Heart left ventricle (tissue), 16 donors: ENCODE measurements around the gene PALD1. TPM values are rescaled to one million over a fixed set of nuclear protein-coding genes. Genes with fewer than 3 reads are reported as not detected.

Experiments used
- ATAC-seq, 4 donors: fragments of 200-7000 bp; cut with Tn5 transposase; one replicate each; pipeline ENCODE4 v1.9.1; 2020 to 2022; ENCODE audit warnings: moderate library complexity in 4 of 4, mild to moderate bottlenecking in 3 of 4, moderate number of reproducible peaks in 1 of 4
- DNase-seq, 5 donors: peaks; one replicate each; pipeline ENCODE4 v3.0.0-alpha.2; 2020
- H3K27ac ChIP-seq, 12 donors: fragments of 200-600 bp; sonication (generic) in 4 of 12; one replicate each; pipeline versions ENCODE4 v1.5.0 to v1.8.0; 2016 to 2022; ENCODE audit warnings: mild to moderate bottlenecking in 2 of 12
- H3K27me3 ChIP-seq, 9 donors: fragments of 200-600 bp; sonication (generic) in 2 of 9; one replicate each; pipeline versions ENCODE4 v1.5.1 to v1.8.0; 2016 to 2022; ENCODE audit warnings: mild to moderate bottlenecking in 3 of 9
- H3K36me3 ChIP-seq, 9 donors: fragments of 200-600 bp; sonication (generic) in 2 of 9; one replicate each; pipeline versions ENCODE4 v1.5.0 to v1.8.0; 2018 to 2022; ENCODE audit warnings: mild to moderate bottlenecking in 2 of 9
- H3K4me1 ChIP-seq, 12 donors: fragments of 200-600 bp; sonication (generic) in 4 of 12; one replicate each; pipeline versions ENCODE4 v1.5.0 to v1.8.0; 2016 to 2022; ENCODE audit warnings: mild to moderate bottlenecking in 3 of 12
- H3K4me3 ChIP-seq, 12 donors: fragments of 200-600 bp; sonication (generic) in 4 of 12; one replicate each; pipeline versions ENCODE4 v1.5.0 to v1.8.0; 2017 to 2022; ENCODE audit warnings: mild to moderate bottlenecking in 9 of 12, moderate library complexity in 4 of 12
- H3K9me3 ChIP-seq, 12 donors: fragments of 200-600 bp; sonication (generic) in 4 of 12; one replicate each; pipeline versions ENCODE4 v1.5.0 to v1.8.0; 2016 to 2022; ENCODE audit warnings: mild to moderate bottlenecking in 1 of 12
- POLR2A ChIP-seq, 2 donors: fragments of 450-650 bp; IDR thresholded peaks; one replicate each; pipeline ENCODE4 v1.6.1; 2017; ENCODE audit warnings: antibody characterized with exemption in 2 of 2, mild to moderate bottlenecking in 2 of 2, moderate library complexity in 2 of 2
- WGBS, 4 donors: extraction: QIAGEN DNeasy Blood & Tissue Kit in 2 of 4; methylation state at CpG; one replicate each; pipeline versions ENCODE4 v1.1.5 to v1.1.7; 2013 to 2018; 5-methylcytosine and 5-hydroxymethylcytosine counted together
- intact Hi-C, 10 donors: fragments of 100-400 bp; cut with DNase I; formaldehyde crosslinking; loops; one replicate each; pipeline versions ENCODE4 v1.11.1 to v1.14.2; 2022
- polyA plus RNA-seq, 2 donors: library from polyadenylated mRNA; stranded (reverse); fragments of 200-250 nt; gene quantifications; one replicate each; pipeline ENCODE4 v1.2.3, GENCODE V29; 2013
- total RNA-seq, 9 donors: library from RNA; depleted of rRNA in 2 of 9; stranded (reverse); fragments of >200 nt in 2 of 9; fragmentation: NEBNext Ultra II Directional in 3 of 9; extraction: Animal tissue kit (Norgen Biotek cat#: 25700) in 3 of 9; gene quantifications; one replicate each; pipeline versions ENCODE4 v1.1.0 to v1.2.4, GENCODE V29; 2016 to 2023
- TF ChIP-seq, protein P1 (sequence below), 12 donors: fragments of 200-600 bp; sonication (generic) in 4 of 12; IDR thresholded peaks; one replicate each; pipeline versions ENCODE4 v1.5.0 to v1.8.0; 2018 to 2022; ENCODE audit warnings: antibody characterized with exemption in 12 of 12, mild to moderate bottlenecking in 5 of 12
- donor health status: ischemic (EF 13 %, LVEDD 7.1; RV severe dilation, severe dysfunction).
- donor health status: healthy with polysubstance abuse.
- donor health status: DM: no; HTN: yes; CAD: no.
- donor health status: DM: no; HTN: no; CAD: no.
- donor health status: ischemic (EF 25% LVEDD 6.9; RV normal size, moderate dysfunction).
- donor health status: ischemic (EF 25% LVEDD 5.7; RV mildly dilated, moderate dysfunction).
- donor health status: healthy.
- donor health status: DM: yes; HTN: yes; CAD: no.
- donor health status: ischemic (EF 35%, LVEDD 5.7; RV mildly dilated, moderate dysfunction).
- donor health status: nonischemic (EF 11% LVEDD 7.7; RV severe dilation, severe dysfunction).
- donor health status: DM: yes; HTN: yes; CAD: no.
- donor health status: PGD.
- donor health status: ischemic (EF 29% LVEDD 5.4; RV normal size, mild dysfunction).
- donor health status: nonischemic (EF 23%, LVEDD 6.1; RV moderate dilation, normal function).

The PALD1 gene
- total and polyA plus RNA-seq, 11 donors: 2.7 to 12.3 (median 5.5) TPM

DNA sequence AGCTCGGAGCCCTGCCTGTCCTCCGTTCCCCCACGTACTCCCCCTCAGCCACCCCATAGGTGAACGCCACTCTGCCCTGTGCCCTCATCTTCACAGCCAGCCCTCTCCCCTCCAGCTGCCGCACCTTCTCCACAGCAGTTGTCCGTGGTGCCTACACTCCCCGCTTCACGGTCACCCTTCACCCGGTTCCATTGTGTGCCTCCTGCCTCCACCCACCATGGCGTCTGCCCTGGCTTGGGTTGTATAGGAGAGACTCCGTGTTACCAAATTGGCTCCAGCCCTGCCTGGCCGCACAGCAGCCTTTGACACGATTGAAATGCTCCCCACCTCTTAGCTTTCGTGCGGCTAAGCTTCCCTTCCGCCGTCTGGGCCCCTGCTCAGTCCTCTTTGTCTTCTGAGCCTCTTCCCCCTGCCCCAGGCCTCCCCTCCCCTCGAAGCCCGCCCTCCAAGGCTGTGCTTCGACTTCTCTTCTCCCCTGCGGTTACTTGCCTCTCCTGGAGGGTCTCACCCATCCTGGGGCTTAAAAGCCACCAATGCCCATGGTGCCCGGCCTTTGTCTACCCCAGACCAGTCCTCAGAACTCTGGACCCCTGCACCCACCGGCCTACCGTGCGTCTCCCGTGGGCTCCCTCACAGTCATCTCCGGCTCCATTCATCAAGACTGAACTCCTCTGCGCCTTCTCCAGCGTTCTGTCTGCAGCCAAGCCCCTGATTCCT, 18.6 kb upstream of the PALD1 start:
- H3K27me3 ChIP-seq: peaks cover 0 to 17% (median 0%) of the 10 kb centered on the region in 9 donors
- no peak for DNase-seq
- TF ChIP-seq POLR2A (IDR thresholded peaks at IDR 0.05): no peak
- TF ChIP-seq, protein P1, sequence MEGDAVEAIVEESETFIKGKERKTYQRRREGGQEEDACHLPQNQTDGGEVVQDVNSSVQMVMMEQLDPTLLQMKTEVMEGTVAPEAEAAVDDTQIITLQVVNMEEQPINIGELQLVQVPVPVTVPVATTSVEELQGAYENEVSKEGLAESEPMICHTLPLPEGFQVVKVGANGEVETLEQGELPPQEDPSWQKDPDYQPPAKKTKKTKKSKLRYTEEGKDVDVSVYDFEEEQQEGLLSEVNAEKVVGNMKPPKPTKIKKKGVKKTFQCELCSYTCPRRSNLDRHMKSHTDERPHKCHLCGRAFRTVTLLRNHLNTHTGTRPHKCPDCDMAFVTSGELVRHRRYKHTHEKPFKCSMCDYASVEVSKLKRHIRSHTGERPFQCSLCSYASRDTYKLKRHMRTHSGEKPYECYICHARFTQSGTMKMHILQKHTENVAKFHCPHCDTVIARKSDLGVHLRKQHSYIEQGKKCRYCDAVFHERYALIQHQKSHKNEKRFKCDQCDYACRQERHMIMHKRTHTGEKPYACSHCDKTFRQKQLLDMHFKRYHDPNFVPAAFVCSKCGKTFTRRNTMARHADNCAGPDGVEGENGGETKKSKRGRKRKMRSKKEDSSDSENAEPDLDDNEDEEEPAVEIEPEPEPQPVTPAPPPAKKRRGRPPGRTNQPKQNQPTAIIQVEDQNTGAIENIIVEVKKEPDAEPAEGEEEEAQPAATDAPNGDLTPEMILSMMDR (IDR thresholded peaks at IDR 0.05): no peak
- WGBS, 4 donors: 87 to 90% (median 88%) methylated on average over 29 of the region's 29 CpGs
- H3K4me3 ChIP-seq: no peak overlapping the region
- H3K36me3 ChIP-seq: no peaks in the 10 kb centered on the region
- ATAC-seq: peak in 1 of 4 donors; percentile 3
- peaks cover 0 to 51% (median 30%) of the 10 kb centered on the region in 12 donors for H3K4me1 ChIP-seq
- intact Hi-C loops: loop anchor here in 9 of 10 donors (2.0 to 10.0 kb wide), 12 partner anchors 55 to 425 kb away; partner anchors contain the start of genes PCBD1 (in 3 of the 9), ADAMTS14 (in 1 of the 9) and EIF4EBP2 (in 1 of the 9)
- H3K9me3 ChIP-seq: no peaks in the 10 kb centered on the region
- H3K27ac ChIP-seq: peak overlapping the region in 7 of 12 donors; percentile 42 to 92 (median 86)

DNA sequence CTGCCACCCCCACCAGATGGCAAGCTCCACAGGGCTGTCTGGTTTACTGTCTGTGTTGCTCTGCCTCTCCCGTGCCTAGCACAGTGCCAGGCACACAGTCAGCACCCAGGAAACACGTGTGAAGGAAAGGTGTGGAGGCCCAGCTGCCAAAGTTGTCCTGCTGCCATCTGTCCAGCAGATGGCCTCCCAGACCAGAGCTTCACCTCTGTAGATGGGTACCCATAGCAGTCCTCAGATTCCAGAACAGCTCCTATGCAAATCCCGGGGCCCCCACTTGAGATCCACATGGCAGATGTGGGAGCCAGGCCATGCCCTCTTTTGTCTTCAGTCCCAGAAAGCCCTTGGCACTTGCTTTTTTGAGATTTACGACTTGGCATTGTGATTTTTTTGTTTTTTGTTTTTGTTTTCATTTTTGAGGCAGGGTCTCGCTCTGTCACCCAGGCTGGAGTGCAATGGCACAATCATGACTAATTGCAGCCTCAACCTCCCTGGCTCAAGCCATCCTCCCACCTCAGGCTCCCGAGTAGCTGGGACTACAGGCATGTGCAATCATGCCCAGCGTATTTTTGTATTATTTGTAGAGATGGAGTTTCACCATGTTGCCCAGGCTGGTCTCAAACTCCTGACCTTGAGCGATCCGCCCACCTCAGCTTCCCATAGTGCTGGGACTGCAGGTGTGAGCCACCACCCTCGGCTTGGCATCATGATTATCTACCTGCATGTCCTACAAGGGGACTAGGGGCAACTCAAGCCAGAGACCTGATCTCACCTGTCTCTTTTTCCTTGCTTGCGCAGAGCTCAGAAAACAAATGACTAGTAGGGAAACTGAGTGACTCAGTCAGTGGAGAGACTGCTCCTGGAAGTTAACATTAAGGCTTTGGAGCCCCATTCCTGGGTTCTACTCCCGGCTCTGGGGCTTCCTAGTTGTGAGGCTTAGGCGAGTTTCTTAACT, 16.9 kb upstream of the PALD1 start:
- Histone ChIP-seq H3K27me3 (peaks cover 0 to 17% (median 0%) of the 10 kb centered on the region in 9 donors), H3K4me1 (peaks cover 0 to 51% (median 30%) of the 10 kb centered on the region in 12 donors), H3K36me3 (no peaks in the 10 kb centered on the region), H3K9me3 (no peaks in the 10 kb centered on the region), H3K27ac (peak overlapping the region in 2 of 12 donors; percentile 47 to 53), H3K4me3 (no peak overlapping the region)
- 47 to 56% (median 52%) methylated on average over 13 of the region's 13 CpGs for WGBS, 4 donors
- DNase-seq (peak in 3 of 5 donors; percentile 55 to 71 (median 55)), ATAC-seq (peak; percentile 35 to 66 (median 42))
- intact Hi-C loops: loop anchor here (1.0 to 10.0 kb wide), 13 partner anchors 77 to 423 kb away; partner anchors contain the start of genes PCBD1 (in 3 of the 10) and ADAMTS14 (in 1 of the 10)
- TF ChIP-seq, protein P1 (IDR thresholded peaks at IDR 0.05): peak; percentile 73 to 93 (median 86)
- TF ChIP-seq POLR2A (IDR thresholded peaks at IDR 0.05): no peak

DNA sequence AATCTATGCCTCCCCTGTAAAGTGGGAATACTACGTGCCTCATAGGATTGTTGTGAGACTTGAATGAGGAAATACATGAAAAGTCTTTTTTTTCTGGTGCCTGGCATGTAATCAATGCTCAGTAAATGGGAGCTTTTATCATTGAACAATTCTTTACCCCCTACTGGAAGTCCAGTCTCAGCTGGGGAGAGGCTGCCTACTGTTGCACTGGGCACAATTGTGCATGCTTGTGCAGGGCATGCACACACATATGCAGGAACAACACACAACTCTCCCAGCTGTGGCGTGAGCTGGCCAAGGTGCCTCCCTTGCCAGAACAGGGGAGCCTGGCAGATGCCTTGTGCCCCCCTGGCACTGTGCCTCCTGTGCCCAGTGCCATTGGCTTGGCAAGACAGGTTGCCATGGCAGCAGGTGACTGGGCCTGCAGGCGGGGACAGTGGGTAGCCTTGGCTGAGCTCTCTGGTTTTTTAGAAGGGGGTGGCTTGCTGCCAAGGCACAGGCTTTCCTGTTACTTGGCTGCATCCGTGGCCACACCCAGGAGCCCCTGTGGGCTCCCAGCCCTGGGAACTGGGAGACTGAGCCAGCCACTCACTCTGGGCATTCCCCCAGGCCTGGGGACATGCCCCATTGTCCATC, 16.1 kb upstream of the PALD1 start:
- intact Hi-C loops: loop anchor here in 8 of 10 donors (2.0 to 10.0 kb wide), 10 partner anchors 76 to 422 kb away; partner anchors contain the start of genes PCBD1 (in 3 of the 8) and ADAMTS14 (in 1 of the 8)
- Histone ChIP-seq H3K4me3 (no peak overlapping the region), H3K27ac (peak overlapping the region in 2 of 12 donors; percentile 47 to 53), H3K9me3 (no peaks in the 10 kb centered on the region), H3K36me3 (no peaks in the 10 kb centered on the region), H3K4me1 (peaks cover 0 to 48% (median 30%) of the 10 kb centered on the region in 12 donors), H3K27me3 (peaks cover 0 to 14% (median 0%) of the 10 kb centered on the region in 9 donors)
- ATAC-seq (peak; percentile 51 to 73 (median 61)), DNase-seq (peak; percentile 85 to 94 (median 87))
- TF ChIP-seq, protein P1 (IDR thresholded peaks at IDR 0.05): peak in 4 of 12 donors; percentile 9 to 38 (median 16)
- no peak for TF ChIP-seq POLR2A (IDR thresholded peaks at IDR 0.05)
- WGBS, 4 donors: 8 to 34% (median 15%) methylated on average over 2 to 4 of the region's 4 CpGs
